ENCODE measurements around the gene TBC1D19.
"Not testable (repeated sequence)": the region's sequence is repeated elsewhere in the genome, so short reads cannot be mapped to it uniquely, and the experiment has no call there.

The TBC1D19 gene

GRCh38 chr4:26682436-26682835 lies 98.6 kb downstream of the TBC1D19 start:
- no peak for DNase-seq (ENCODE audit: low read depth in 3 of 3)

- DNase-seq (ENCODE audit: low read depth in 3 of 3), result no peak
Observed at GRCh38 chr4:26685250-26685649, 101.4 kb downstream of the TBC1D19 start.

GRCh38 chr4:26687728-26688127 lies 103.8 kb downstream of the TBC1D19 start:
- no peak for DNase-seq (ENCODE audit: low read depth in 3 of 3)

GRCh38 chr4:26690506-26690905 lies 106.6 kb downstream of the TBC1D19 start:
- no peak for DNase-seq (ENCODE audit: low read depth in 3 of 3)

- no peak for DNase-seq (ENCODE audit: low read depth in 3 of 3)
Observed at GRCh38 chr4:26692014-26692726, 108.3 kb downstream of the TBC1D19 start.

GRCh38 chr4:26694131-26694530 lies 110.2 kb downstream of the TBC1D19 start:
- DNase-seq (ENCODE audit: low read depth in 3 of 3), result not testable (repeated sequence)

GRCh38 chr4:26700110-26700509 lies 116.2 kb downstream of the TBC1D19 start:
- no peak for DNase-seq (ENCODE audit: low read depth in 3 of 3)

GRCh38 chr4:26701095-26701494 lies 117.2 kb downstream of the TBC1D19 start:
- no peak for DNase-seq (ENCODE audit: low read depth in 3 of 3)

- no peak for DNase-seq (ENCODE audit: low read depth in 3 of 3)
Observed at GRCh38 chr4:26701786-26702227, 117.9 kb downstream of the TBC1D19 start.

- DNase-seq (ENCODE audit: low read depth in 3 of 3), result no peak
Observed at GRCh38 chr4:26707342-26707741, 123.5 kb downstream of the TBC1D19 start.

GRCh38 chr4:26709246-26709645 lies 125.4 kb downstream of the TBC1D19 start:
- no peak for DNase-seq (ENCODE audit: low read depth in 3 of 3)

- no peak for DNase-seq (ENCODE audit: low read depth in 3 of 3)
Observed at GRCh38 chr4:26713563-26714151, 129.8 kb downstream of the TBC1D19 start.

- DNase-seq (ENCODE audit: low read depth in 3 of 3), result no peak
Observed at GRCh38 chr4:26715636-26716242, 131.9 kb downstream of the TBC1D19 start.

GRCh38 chr4:26717332-26717731 lies 133.4 kb downstream of the TBC1D19 start:
- no peak for DNase-seq (ENCODE audit: low read depth in 3 of 3)

GRCh38 chr4:26719954-26720552 lies 136.2 kb downstream of the TBC1D19 start:
- no peak for DNase-seq (ENCODE audit: low read depth in 3 of 3)

- DNase-seq (ENCODE audit: low read depth in 3 of 3), result no peak
Observed at GRCh38 chr4:26721685-26722084, 137.8 kb downstream of the TBC1D19 start.

GRCh38 chr4:26723216-26723615 lies 139.3 kb downstream of the TBC1D19 start:
- no peak for DNase-seq (ENCODE audit: low read depth in 3 of 3)

GRCh38 chr4:26724534-26724933 lies 140.7 kb downstream of the TBC1D19 start:
- no peak for DNase-seq (ENCODE audit: low read depth in 3 of 3)

GRCh38 chr4:26726655-26727387 lies 142.9 kb downstream of the TBC1D19 start:
- no peak for DNase-seq (ENCODE audit: low read depth in 3 of 3)

- no peak for DNase-seq (ENCODE audit: low read depth in 3 of 3)
Observed at GRCh38 chr4:26727844-26728243, 144.0 kb downstream of the TBC1D19 start.

GRCh38 chr4:26729027-26729426 lies 145.1 kb downstream of the TBC1D19 start:
- DNase-seq (ENCODE audit: low read depth in 3 of 3), result no peak

- DNase-seq (ENCODE audit: low read depth in 3 of 3), result no peak
Observed at GRCh38 chr4:26729547-26729946, 145.7 kb downstream of the TBC1D19 start.
